Thoracic aorta (tissue), 2 donors: ENCODE data around the gene ATAT1. TPM values are rescaled to one million over a fixed set of nuclear protein-coding genes. Genes with fewer than 3 reads are reported as not detected.
"Not testable (repeated sequence)": the region's sequence is repeated elsewhere in the genome, so short reads cannot be mapped to it uniquely, and the experiment has no call there.

Experiments
- ATAC-seq: fragments of 150-250 bp; one replicate; pipeline ENCODE4 v1.8.0; 2017; ENCODE audit warnings: low read depth; ENCODE audit not compliant: insufficient number of reproducible peaks, low FRiP score
- DNase-seq: peaks from one replicate; pipeline ENCODE4 v3.0.0-alpha.2; 2020; ENCODE audit warnings: low spot score
- H3K27ac ChIP-seq, 2 donors: fragments of 200-600 bp; sonication (generic); 1 replicate in 1 of 2; 2 replicates in 1 of 2; pipeline ENCODE4 v1.5.1; 2016; ENCODE audit warnings: mild to moderate bottlenecking in 2 of 2, moderate library complexity in 2 of 2
- H3K27me3 ChIP-seq: fragments of 200-600 bp; sonication (generic); replicated peaks from 2 replicates; pipeline ENCODE4 v1.6.0; 2016; ENCODE audit warnings: mild to moderate bottlenecking; ENCODE audit not compliant: insufficient read depth
- H3K36me3 ChIP-seq: fragments of 200-600 bp; sonication (generic); one replicate; pipeline ENCODE4 v1.5.1; 2016
- H3K4me1 ChIP-seq, 2 donors: fragments of 200-600 bp; sonication (generic); 1 replicate in 1 of 2; 2 replicates in 1 of 2; pipeline versions ENCODE4 v1.5.1 to v1.6.0; 2016; ENCODE audit warnings: low read depth in 2 of 2, mild to moderate bottlenecking in 1 of 2; ENCODE audit not compliant: control insufficient read depth in 1 of 2
- H3K4me3 ChIP-seq: fragments of 200-600 bp; sonication (generic); 2 replicates; pipeline ENCODE4 v1.5.1; 2016; ENCODE audit warnings: mild to moderate bottlenecking
- H3K9me3 ChIP-seq: fragments of 200-600 bp; sonication (generic); 2 replicates; pipeline ENCODE4 v1.5.1; 2016
- total RNA-seq, 2 donors: library from RNA; depleted of rRNA; stranded (reverse); fragments of >200 nt; gene quantifications; one replicate each; pipeline versions ENCODE4 v1.1.0 to v1.2.3, GENCODE V29; 2016
- TF ChIP-seq, protein P1 (sequence below): fragments of 200-600 bp; sonication (generic); IDR thresholded peaks from one replicate; pipeline ENCODE4 v1.5.1; 2019; ENCODE audit warnings: antibody characterized with exemption

Gene ATAT1
- total RNA-seq, 2 donors from 2014 or later, result 4.1 to 12.2 TPM

DNA sequence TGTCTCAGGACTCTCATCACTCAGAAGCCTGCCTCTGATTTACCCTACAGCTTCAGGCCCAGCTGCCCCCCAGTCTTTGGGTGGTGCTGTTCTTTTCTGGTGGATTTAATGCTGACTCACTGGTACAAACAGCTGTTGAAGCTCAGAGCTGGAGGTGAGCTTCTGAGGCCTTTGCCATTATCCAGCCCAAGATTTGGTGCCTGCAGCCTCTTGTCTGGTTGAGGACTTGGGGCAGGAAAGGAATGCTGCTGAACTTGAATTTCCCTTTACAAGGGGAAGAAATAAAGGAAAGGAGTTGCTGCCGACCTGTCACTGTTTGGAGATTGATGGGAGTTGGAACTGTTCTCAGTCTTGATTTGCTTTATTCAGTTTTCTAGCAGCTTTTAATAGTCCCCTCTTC lies 35.7 kb upstream of the ATAT1 start:
- Histone ChIP-seq H3K4me3 (no peak overlapping the region), H3K4me1 (no peaks in the 10 kb centered on the region), H3K27me3 (no peaks in the 10 kb centered on the region), H3K36me3 (peaks cover 44% of the 10 kb centered on the region), H3K9me3 (no peaks in the 10 kb centered on the region), H3K27ac (no peak overlapping the region)
- TF ChIP-seq, protein P1, sequence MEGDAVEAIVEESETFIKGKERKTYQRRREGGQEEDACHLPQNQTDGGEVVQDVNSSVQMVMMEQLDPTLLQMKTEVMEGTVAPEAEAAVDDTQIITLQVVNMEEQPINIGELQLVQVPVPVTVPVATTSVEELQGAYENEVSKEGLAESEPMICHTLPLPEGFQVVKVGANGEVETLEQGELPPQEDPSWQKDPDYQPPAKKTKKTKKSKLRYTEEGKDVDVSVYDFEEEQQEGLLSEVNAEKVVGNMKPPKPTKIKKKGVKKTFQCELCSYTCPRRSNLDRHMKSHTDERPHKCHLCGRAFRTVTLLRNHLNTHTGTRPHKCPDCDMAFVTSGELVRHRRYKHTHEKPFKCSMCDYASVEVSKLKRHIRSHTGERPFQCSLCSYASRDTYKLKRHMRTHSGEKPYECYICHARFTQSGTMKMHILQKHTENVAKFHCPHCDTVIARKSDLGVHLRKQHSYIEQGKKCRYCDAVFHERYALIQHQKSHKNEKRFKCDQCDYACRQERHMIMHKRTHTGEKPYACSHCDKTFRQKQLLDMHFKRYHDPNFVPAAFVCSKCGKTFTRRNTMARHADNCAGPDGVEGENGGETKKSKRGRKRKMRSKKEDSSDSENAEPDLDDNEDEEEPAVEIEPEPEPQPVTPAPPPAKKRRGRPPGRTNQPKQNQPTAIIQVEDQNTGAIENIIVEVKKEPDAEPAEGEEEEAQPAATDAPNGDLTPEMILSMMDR, result no peak
- DNase-seq (no peak), ATAC-seq (no peak)

DNA sequence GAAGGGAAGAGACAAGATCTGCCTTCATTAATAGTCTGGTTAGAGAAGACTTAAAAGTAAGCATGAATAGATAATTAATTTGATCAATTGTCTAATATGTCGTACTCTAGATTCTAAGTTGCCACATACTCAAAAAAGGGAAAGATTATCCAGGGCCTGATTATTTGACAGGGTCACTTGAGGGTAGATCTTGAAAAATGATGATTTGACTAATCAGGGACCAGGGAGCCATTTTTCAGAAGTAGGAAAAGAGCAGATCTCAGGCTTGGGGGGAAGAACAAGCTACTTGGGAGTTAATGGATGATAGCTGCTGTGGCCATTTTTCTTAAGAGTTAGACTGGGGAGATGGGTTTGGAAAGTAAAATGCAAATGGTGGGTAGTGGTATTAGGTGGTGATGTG lies 34.4 kb upstream of the ATAT1 start:
- TF ChIP-seq, protein P1, result no peak
- H3K27ac ChIP-seq, result no peak overlapping the region
- ATAC-seq, result no peak
- peaks cover 35% of the 10 kb centered on the region for H3K36me3 ChIP-seq
- DNase-seq, result no peak
- no peak overlapping the region for H3K4me3 ChIP-seq
- H3K4me1 ChIP-seq, result no peaks in the 10 kb centered on the region
- H3K27me3 ChIP-seq, result no peaks in the 10 kb centered on the region
- no peaks in the 10 kb centered on the region for H3K9me3 ChIP-seq

DNA sequence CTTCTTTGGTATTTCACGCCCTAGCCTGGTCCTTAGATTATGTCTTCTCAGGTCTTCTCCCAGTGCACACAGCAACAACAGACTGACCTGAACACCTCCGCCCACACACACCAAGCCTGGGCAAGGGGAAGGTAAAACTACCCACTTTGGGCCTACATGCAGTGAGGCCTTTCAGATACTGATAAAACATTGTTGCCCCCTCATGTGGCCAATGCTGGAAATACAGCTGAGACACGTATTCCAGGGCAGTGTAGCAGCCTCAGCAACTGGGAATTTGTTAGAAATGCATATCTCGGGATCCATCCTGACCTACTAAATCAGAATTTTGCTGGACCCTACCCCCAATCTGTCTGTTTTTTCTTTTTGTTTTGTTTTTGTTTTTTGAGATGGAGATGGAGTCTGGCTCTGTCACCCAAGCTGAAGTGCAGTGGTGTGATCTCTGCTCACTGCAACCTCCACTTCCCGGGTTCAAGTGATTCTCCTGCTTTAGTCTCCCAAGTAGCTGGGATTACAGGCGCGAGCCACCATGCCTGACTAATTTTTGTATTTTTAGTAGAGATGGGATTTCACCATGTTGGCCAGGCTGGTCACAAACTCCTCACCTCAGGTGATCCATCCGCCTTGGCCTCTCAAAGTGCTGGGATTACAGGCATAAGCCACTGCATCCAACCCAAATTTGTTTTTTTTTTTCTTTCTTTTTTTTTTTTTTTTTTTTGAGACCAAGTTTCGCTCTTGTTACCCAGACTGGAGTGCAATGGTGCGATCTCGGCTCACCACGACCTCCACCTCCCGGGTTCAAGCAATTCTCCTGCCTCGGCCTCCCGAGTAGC lies 29.1 kb upstream of the ATAT1 start:
- not testable (repeated sequence) for H3K27me3 ChIP-seq, H3K9me3 ChIP-seq, H3K27ac ChIP-seq, H3K4me3 ChIP-seq, H3K4me1 ChIP-seq
- peak; percentile 65 for ATAC-seq
- TF ChIP-seq, protein P1, result peak; percentile 75
- peak; percentile 48 for DNase-seq
- H3K36me3 ChIP-seq, result peaks cover 26% of the 10 kb centered on the region

DNA sequence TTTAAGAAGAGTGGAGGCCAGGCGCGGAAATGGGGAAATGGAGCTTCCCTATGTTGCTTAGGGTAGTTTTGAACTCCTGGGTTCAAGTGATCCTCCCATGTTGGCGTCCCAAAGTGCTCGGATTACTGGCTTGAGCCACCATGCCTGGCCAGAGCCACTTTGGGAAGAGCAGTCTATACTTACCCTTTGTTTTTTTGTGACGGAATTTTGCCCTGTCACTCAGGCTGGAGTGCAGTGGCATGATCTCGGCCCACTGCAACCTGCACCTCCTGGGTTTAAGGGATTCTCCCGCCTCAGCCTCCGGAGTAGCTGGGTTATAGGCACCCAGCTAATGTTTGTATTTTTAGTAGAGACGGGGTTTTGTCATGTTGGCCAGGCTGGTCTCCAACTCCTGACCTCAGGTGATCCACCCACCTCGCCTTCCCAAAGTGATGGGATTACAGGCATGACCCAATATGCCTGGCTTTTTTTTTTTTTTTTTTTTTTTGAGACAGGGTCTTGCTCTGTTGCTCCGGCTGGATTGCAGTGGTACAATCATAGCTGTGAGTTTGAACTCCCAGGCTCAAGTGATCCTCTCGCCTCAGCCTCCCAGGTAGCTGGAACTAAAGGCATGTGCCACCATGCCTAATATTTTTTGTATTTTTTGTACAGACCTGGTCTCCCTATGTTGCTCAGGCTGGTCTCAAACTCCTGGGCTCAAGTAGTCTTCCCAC lies 27.6 kb upstream of the ATAT1 start:
- no peaks in the 10 kb centered on the region for H3K27me3 ChIP-seq

More for the DNA sequence above, 27.6 kb upstream of the ATAT1 start:
- H3K4me3 ChIP-seq, result no peak overlapping the region
- DNase-seq (no peak), ATAC-seq (no peak)
- H3K27ac ChIP-seq, result no peak overlapping the region
- H3K36me3 ChIP-seq, result peaks cover 38% of the 10 kb centered on the region
- TF ChIP-seq, protein P1, result no peak
- H3K9me3 ChIP-seq, result no peaks in the 10 kb centered on the region
- no peaks in the 10 kb centered on the region for H3K4me1 ChIP-seq
